GM10266 (cell line): ENCODE measurements around the gene C18orf63.

Experiments
- DNase-seq: peaks from one replicate; pipeline ENCODE4 v3.0.0; 2012; ENCODE audit errors: extremely low spot score
- CTCF ChIP-seq: IDR thresholded peaks from 2 replicates; pipeline ENCODE4 v1.5.1; 2012; ENCODE audit warnings: mild to moderate bottlenecking, low read depth; ENCODE audit not compliant: control insufficient read depth, insufficient read depth; ENCODE audit errors: missing control alignments

C18orf63 gene

GRCh38 chr18:74377776-74378175, 62.1 kb downstream of the C18orf63 start:
- no peak for DNase-seq
- TF ChIP-seq CTCF = no peak

DNA sequence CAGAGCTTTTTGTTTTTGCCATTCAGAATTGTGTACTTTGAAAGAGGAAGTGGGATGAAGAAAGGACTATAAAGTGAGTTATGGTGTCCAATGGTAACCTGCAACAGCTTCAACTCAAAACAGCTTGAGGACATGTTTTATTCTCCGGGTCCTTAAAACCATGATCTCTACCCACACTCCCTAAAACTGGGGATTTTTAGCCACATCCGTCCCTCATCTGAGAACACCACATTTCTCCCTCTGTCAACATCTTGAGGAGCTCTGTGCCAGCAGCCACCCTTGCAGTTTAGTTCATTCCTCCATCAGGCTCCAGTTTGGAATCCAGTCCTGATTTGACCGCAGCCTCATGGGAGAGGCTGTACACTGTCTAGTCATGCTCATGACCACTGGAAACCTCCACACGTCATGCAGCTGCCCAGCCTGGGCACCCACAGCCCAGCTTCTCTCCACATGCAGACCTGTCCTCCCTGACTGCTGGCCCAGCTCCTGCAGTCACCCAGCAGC, 62.6 kb downstream of the C18orf63 start:
- peak; percentile 25 for DNase-seq
- no peak for TF ChIP-seq CTCF

DNA sequence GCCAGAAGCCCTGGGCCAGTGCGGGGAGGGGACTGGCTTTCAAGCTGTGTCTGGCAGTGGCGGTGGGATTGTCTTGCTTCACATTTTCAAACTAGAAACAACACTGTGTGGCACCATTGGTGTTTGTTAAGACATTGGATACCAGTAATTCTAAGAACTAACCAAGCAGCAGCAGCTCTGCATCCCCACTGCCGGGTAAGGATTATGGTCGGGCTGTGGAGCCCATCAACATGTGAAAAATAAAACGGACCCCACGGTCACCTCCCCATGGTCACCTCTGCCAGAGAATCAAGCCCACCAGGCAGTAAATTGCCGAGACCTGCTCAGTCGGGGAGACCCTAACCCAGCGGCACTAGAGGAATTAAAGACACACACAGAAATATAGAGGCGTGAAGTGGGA, 65.3 kb downstream of the C18orf63 start:
- no peak for DNase-seq
- no peak for TF ChIP-seq CTCF

GRCh38 chr18:74381621-74382295, 66.1 kb downstream of the C18orf63 start:
- DNase-seq = no peak
- no peak for TF ChIP-seq CTCF

DNA sequence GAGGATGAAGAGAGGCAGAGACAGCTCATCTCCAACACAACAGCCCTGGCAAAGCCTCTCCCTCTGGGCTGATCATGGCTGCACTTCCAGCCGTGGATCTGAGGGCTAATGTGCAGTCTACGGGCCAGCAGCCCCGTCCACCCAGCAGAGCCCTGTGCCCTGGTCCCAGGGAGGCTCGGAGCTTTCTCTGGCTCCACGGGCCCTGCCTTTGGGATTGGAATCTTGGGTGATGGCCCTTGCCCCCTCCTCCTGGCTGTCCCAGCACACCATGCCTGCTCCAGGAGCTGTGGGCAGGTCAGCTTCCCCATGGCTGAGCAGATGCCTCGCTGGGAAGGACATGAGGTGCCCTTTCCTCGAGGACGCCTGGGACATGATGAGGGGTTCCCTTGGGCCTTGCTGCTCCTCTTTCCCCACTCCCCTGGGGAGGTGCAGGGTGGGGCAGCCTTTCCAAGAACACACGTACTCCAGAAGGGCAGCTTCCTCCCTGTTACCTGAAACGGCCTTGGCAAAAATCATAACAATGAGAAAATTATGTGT, 66.9 kb downstream of the C18orf63 start:
- TF ChIP-seq CTCF = no peak
- no peak for DNase-seq

DNA sequence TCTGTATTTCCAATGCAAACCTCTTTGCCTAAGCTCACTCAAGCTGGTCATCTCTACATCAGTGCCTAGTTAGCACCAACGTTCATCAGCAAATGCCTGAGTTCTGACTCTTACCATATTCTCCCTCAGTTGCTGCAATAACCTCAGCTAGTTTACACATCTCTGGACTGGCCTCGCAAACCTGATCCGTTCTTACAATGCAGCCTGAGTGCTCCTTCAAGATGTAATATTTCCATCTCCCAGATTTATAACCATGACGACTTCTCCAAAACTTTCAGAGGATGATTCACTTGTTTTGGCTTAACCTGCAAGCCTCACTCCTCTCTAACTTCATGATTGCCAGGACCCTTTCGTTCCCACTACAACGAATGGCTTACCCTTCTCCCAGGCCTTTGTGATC, 71.7 kb downstream of the C18orf63 start:
- TF ChIP-seq CTCF = no peak
- DNase-seq = no peak

DNA sequence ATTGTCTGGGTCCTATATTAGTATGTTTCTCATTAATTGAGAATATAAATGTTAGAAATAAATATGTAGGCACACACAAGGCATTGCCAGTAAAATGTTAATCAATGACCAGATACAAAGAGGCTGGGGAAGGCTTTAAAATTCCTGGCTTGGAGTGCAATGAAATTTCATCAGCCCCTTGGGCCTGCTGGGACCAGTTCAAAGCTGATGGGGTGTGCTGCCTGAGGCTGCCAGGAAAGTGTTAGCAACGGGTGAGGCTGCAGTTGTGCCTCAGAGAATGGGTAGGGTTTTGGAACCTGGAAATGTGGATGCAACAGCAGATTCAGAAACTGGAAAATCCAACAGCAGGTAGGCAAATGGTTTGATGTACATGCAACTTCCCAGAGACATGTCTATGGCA, 72.6 kb downstream of the C18orf63 start:
- no peak for TF ChIP-seq CTCF

More for the DNA sequence above, 72.6 kb downstream of the C18orf63 start:
- DNase-seq = no peak
